ENCODE data around the gene C11orf42.

C11orf42 gene

DNA sequence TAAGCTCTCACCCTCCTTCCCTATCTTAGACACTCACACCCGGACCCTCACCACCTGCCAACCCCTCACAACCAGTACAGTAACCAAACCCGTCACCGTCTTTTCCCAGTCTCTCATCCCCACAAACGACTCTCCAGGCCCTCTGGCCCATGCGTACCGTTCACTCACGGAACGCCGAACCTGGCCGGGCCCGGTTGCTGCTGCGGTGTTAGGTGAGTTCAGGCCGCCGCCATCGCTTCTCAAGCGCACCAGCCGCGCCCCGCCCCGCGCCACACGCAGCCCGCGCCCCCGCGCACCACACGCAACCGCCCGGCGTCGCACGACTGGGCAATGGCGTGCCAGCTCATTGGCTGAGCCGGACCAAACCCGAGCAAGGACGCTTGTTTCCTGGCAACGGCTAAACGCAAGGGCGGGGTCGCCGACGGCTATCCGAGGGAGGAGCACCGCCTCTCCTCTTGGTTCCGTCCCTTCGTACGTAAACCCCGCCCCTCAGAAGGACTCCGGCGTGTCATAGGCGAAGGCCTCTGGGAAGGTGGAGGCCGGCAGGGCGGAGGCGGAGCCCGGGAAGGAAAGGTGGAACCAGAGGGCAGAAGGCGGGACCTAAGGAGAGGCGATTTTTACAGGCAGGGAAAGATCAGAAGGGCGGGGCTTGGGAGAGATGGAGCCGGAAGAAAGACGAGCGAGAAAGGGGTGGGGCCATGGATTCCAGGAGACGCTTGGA lies 29.2 kb downstream of the C11orf42 start, which contains the start of gene FHIP1B (continued):
- no peak for TF ChIP-seq ZNF513 (tag by site-specific recombination; IDR thresholded peaks at IDR 0.05)
- no peak for TF ChIP-seq ZNF426 (tag by site-specific recombination; IDR thresholded peaks at IDR 0.05)
- TF ChIP-seq RBAK (tag by site-specific recombination; IDR thresholded peaks at IDR 0.05) = no peak
- TF ChIP-seq PRDM1 (tag by site-specific recombination; IDR thresholded peaks at IDR 0.05) = no peak
- TF ChIP-seq ZNF544 (tag by site-specific recombination; IDR thresholded peaks at IDR 0.05) = no peak
- TF ChIP-seq ZNF335 (tag by site-specific recombination; conservative IDR thresholded peaks at IDR 0.05) = peak; percentile 69
- no peak for TF ChIP-seq ZNF776 (tag by site-specific recombination; IDR thresholded peaks at IDR 0.05; ENCODE audit: borderline replicate concordance)
- no peak for TF ChIP-seq ZNF37A (tag by site-specific recombination; IDR thresholded peaks at IDR 0.05)
- TF ChIP-seq ZNF768 (tag by site-specific recombination; IDR thresholded peaks at IDR 0.05) = no peak
- TF ChIP-seq ZNF548 (tag by site-specific recombination; IDR thresholded peaks at IDR 0.05) = no peak
- no peak; the same call in 1 of the 2 replicates for TF ChIP-seq ZNF266 (tag by site-specific recombination; IDR thresholded peaks at IDR 0.05; ENCODE audit: low read depth)
- no peak for TF ChIP-seq GLI4 (tag by site-specific recombination; IDR thresholded peaks at IDR 0.05)
- TF ChIP-seq ZNF596 (tag by site-specific recombination; IDR thresholded peaks at IDR 0.05) = no peak
- TF ChIP-seq GLIS1 (tag by site-specific recombination; IDR thresholded peaks at IDR 0.05) = peak; percentile 35; the same call in 1 of the 2 replicates
- TF ChIP-seq SETDB1 (IDR thresholded peaks at IDR 0.05; ENCODE audit: insufficient read length, low read length) = no peak
- TF ChIP-seq, protein P1, sequence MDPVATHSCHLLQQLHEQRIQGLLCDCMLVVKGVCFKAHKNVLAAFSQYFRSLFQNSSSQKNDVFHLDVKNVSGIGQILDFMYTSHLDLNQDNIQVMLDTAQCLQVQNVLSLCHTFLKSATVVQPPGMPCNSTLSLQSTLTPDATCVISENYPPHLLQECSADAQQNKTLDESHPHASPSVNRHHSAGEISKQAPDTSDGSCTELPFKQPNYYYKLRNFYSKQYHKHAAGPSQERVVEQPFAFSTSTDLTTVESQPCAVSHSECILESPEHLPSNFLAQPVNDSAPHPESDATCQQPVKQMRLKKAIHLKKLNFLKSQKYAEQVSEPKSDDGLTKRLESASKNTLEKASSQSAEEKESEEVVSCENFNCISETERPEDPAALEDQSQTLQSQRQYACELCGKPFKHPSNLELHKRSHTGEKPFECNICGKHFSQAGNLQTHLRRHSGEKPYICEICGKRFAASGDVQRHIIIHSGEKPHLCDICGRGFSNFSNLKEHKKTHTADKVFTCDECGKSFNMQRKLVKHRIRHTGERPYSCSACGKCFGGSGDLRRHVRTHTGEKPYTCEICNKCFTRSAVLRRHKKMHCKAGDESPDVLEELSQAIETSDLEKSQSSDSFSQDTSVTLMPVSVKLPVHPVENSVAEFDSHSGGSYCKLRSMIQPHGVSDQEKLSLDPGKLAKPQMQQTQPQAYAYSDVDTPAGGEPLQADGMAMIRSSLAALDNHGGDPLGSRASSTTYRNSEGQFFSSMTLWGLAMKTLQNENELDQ (tag by site-specific recombination; IDR thresholded peaks at IDR 0.05; ENCODE audit: low read depth) = no peak
- TF ChIP-seq ZBTB21 (tag by site-specific recombination; IDR thresholded peaks at IDR 0.05) = no peak
- no peak for TF ChIP-seq ZNF777 (tag by site-specific recombination; IDR thresholded peaks at IDR 0.05; ENCODE audit: borderline replicate concordance)
- no peak for TF ChIP-seq ZNF211 (tag by site-specific recombination; IDR thresholded peaks at IDR 0.05; ENCODE audit: low read depth)
- TF ChIP-seq ZSCAN16 (tag by site-specific recombination; IDR thresholded peaks at IDR 0.05) = no peak
- TF ChIP-seq KLF16 (tag by site-specific recombination; IDR thresholded peaks at IDR 0.05) = 0 out of 2 replicates have a peak, but pooled peaks have one; percentile 28
- TF ChIP-seq ZNF837 (tag by site-specific recombination; IDR thresholded peaks at IDR 0.05) = no peak
- no peak for TF ChIP-seq ZNF530 (tag by site-specific recombination; IDR thresholded peaks at IDR 0.05; ENCODE audit: low read depth)
- TF ChIP-seq, protein P2, sequence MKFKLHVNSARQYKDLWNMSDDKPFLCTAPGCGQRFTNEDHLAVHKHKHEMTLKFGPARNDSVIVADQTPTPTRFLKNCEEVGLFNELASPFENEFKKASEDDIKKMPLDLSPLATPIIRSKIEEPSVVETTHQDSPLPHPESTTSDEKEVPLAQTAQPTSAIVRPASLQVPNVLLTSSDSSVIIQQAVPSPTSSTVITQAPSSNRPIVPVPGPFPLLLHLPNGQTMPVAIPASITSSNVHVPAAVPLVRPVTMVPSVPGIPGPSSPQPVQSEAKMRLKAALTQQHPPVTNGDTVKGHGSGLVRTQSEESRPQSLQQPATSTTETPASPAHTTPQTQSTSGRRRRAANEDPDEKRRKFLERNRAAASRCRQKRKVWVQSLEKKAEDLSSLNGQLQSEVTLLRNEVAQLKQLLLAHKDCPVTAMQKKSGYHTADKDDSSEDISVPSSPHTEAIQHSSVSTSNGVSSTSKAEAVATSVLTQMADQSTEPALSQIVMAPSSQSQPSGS (tag by site-specific recombination; IDR thresholded peaks at IDR 0.05; ENCODE audit: low read depth) = no peak; the same call in 1 of the 2 replicates
- no peak for TF ChIP-seq FEZF1 (tag by site-specific recombination; IDR thresholded peaks at IDR 0.05)
- TF ChIP-seq ZBTB17 (tag by site-specific recombination; IDR thresholded peaks at IDR 0.05) = peak; percentile 75; the same call in 1 of the 2 replicates
- TF ChIP-seq ZFP41 (tag by site-specific recombination; IDR thresholded peaks at IDR 0.05; ENCODE audit: borderline replicate concordance) = no peak
- no peak; the same call in 1 of the 2 replicates for TF ChIP-seq ZBTB20 (tag by site-specific recombination; IDR thresholded peaks at IDR 0.05)
- TF ChIP-seq ZSCAN23 (tag by site-specific recombination; IDR thresholded peaks at IDR 0.05) = no peak
- TF ChIP-seq IKZF3 (tag by site-specific recombination; IDR thresholded peaks at IDR 0.05) = peak; percentile 76; the same call in 1 of the 2 replicates
- no peak for TF ChIP-seq ZNF660 (tag by site-specific recombination; IDR thresholded peaks at IDR 0.05)
- no peak for TF ChIP-seq ZNF350 (tag by site-specific recombination; IDR thresholded peaks at IDR 0.05)
- no peak for TF ChIP-seq ZNF610 (tag by site-specific recombination; IDR thresholded peaks at IDR 0.05; ENCODE audit: borderline replicate concordance)
- TF ChIP-seq, protein P3, sequence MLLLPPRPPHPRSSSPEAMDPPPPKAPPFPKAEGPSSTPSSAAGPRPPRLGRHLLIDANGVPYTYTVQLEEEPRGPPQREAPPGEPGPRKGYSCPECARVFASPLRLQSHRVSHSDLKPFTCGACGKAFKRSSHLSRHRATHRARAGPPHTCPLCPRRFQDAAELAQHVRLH (tag by site-specific recombination; IDR thresholded peaks at IDR 0.05) = peak; percentile 47; the same call in 1 of the 2 replicates
- TF ChIP-seq MEIS1 (CRISPR knock-in tag; IDR thresholded peaks at IDR 0.05; ENCODE audit: borderline replicate concordance) = no peak
- no peak; the same call in 1 of the 2 replicates for TF ChIP-seq ZBTB8A (tag by site-specific recombination; IDR thresholded peaks at IDR 0.05)
- TF ChIP-seq ZNF24 (tag by site-specific recombination; IDR thresholded peaks at IDR 0.05) = no peak
- no peak for TF ChIP-seq OSR2 (tag by site-specific recombination; IDR thresholded peaks at IDR 0.05)

Measured in HEK293 (cell line).